ENCODE data around the gene HID1.

HID1 gene

DNA sequence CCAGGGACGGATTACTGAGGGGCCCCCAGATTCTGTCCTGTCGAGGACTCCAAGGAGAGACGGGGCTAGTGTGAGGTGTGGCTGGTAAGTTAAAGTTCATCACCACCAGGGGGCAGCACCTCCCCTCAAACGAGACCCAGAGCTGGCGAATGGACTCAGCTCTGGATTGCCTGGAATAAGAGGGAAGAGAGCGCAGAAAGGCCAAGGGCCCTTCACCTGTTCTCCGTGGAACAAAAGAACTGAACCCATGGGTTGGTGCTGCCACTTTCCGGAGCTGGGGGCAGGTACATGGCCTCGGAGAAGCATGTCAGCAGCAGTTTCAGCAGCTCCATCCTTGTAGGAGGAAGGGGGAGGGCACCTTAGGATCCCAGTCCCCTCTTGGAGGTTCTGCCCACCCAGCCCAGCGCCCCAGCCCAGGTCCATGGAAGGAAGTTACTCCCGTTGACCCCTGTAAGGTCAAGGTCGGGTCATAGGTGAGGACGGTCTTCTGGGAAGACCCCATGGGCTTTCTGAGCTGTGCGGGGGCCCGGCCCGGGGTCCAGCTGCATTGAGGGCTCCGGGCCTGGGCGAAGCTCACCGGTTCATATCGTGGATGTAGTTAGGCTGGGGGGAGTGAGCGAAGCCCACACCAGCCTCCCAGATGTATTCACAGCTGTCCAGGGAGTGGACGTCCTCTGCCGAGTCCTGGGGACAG is 10.8 kb downstream of the HID1 start:
- no peaks in the 10 kb centered on the region for H3K36me3 ChIP-seq

DNA sequence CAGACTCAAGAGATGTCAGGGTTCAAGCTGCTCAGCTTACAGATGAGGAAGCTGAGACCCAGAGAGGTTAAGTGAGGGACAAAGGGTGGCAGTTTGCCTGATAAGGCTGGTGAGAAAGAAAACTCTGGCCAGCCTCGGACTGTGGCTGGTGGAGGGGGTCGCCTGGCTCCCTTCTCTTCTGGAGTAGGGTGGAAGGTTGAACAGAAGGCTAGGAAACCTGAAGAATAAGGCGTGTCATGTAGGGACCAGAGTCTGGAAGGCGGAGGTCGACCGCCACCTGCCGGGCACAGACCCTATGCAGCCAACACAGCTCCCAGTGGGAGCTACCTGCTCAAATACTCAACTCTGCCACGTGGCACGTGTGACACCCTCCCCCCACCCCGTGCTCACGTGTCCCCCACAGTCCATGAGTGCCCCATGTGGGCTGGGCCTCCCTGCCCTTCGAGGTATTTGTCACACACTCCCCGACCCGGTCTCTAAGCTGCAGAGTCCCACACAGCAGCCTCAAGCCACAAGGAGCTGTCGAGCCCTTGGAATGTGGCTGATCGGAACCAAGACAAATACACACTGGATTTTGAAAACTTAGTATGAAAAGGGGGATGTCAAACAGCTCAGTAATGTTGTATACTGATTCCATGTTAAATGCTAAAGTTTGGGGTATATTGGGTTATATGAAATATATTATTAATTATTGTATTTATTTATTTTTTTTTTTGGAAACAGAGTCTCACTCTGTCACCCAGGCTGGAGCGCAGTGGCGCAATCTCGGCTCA is 11.8 kb downstream of the HID1 start:
- no peaks in the 10 kb centered on the region for H3K9me3 ChIP-seq
- TF ChIP-seq, protein P1, sequence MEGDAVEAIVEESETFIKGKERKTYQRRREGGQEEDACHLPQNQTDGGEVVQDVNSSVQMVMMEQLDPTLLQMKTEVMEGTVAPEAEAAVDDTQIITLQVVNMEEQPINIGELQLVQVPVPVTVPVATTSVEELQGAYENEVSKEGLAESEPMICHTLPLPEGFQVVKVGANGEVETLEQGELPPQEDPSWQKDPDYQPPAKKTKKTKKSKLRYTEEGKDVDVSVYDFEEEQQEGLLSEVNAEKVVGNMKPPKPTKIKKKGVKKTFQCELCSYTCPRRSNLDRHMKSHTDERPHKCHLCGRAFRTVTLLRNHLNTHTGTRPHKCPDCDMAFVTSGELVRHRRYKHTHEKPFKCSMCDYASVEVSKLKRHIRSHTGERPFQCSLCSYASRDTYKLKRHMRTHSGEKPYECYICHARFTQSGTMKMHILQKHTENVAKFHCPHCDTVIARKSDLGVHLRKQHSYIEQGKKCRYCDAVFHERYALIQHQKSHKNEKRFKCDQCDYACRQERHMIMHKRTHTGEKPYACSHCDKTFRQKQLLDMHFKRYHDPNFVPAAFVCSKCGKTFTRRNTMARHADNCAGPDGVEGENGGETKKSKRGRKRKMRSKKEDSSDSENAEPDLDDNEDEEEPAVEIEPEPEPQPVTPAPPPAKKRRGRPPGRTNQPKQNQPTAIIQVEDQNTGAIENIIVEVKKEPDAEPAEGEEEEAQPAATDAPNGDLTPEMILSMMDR (IDR thresholded peaks at IDR 0.05; ENCODE audit: low read depth, low read length), result peak; percentile 78
- no peaks in the 10 kb centered on the region for H3K4me1 ChIP-seq
- no peaks in the 10 kb centered on the region for H3K27me3 ChIP-seq
- H3K36me3 ChIP-seq, result no peaks in the 10 kb centered on the region
- DNase-seq, result peak; percentile 82
- no peak overlapping the region for H3K4me3 ChIP-seq (ENCODE audit: low read depth, low read length)

More for the DNA sequence above, 10.8 kb downstream of the HID1 start:
- peak; percentile 93 for DNase-seq
- H3K27me3 ChIP-seq, result no peaks in the 10 kb centered on the region
- H3K9me3 ChIP-seq, result no peaks in the 10 kb centered on the region
- TF ChIP-seq, protein P1 (IDR thresholded peaks at IDR 0.05; ENCODE audit: low read depth, low read length), result peak; percentile 79
- no peak overlapping the region for H3K4me3 ChIP-seq (ENCODE audit: low read depth, low read length)
- H3K4me1 ChIP-seq, result no peaks in the 10 kb centered on the region

DNA sequence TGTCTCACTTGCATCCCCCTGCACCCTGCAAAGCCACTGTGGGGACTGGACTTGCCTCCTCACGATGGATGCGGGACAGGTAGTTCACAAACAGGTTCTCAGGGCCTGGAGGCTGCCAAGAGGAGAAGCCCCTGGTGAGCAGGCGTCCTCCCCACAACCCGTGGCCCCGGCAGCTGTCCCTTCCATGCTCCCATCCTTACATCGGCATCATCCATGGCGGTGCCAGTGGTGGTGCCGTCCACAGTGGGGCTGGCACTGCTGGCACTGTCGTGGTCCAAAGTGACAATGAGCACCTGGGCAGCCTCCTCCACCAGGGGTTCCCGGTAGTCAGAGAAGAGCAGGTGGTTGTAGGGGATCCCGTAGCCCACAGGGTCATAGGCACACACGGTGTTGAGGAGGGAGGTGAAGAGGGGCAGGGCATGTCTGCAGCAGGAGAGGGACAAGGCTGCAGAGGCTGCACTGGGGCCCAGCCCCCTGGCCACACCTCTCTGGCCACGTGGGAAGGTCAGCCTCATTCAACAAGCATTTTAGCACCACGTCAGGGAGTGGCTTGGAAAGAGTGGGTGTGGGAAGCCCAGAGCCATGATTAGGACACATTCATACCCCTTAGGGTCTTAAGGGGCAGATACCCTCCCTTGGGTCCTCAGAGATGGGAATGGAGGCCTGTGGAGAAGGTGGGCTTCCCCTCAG is 12.6 kb downstream of the HID1 start:
- Histone ChIP-seq H3K27me3 (no peaks in the 10 kb centered on the region), H3K9me3 (no peaks in the 10 kb centered on the region), H3K36me3 (no peaks in the 10 kb centered on the region), H3K4me3 (ENCODE audit: low read depth, low read length) (no peak overlapping the region), H3K4me1 (no peaks in the 10 kb centered on the region)
- TF ChIP-seq, protein P1 (IDR thresholded peaks at IDR 0.05; ENCODE audit: low read depth, low read length), result no peak
- no peak for DNase-seq

DNA sequence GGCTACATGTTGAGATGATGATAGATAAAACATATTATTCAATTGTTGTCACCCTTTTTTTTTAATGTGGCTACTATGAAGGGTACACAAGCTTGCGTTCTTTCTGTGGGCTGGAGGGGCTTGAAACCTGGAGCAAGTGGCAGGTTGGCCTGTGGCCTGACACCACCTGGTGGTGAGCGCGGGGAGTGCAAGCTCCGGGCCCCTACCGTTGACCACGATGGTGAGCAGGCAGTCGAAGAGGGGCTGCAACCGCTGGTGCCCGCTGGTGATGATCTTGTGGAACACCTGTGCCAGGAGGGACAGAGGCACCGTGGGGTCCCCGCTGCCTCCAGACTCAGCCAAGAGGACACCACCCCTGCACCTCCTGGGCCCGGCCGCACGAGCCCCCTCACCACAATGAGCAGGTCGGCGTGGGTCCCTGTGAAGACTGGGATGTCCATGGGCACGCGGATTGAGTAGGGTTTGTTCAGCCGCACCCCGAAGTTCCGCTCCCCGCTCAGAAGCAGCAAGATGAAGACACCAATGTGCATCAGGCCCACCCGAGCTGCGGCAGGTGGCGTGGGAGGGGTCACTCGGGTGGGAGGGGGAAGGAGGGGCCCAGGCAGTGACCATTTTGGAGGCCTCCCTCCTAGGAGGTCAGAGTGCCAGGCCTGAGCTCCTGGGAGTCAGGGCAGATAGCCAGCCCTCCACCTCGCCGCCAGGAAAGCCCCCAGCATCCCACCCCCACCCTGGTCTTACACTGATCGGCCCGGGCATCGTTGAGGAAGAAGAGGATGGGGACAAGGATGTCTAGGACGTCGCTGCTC is 14.4 kb downstream of the HID1 start:
- no peaks in the 10 kb centered on the region for H3K36me3 ChIP-seq
- DNase-seq, result peak; percentile 88
- H3K27me3 ChIP-seq, result no peaks in the 10 kb centered on the region
- H3K9me3 ChIP-seq, result no peaks in the 10 kb centered on the region
- H3K4me1 ChIP-seq, result no peaks in the 10 kb centered on the region
- no peak overlapping the region for H3K4me3 ChIP-seq (ENCODE audit: low read depth, low read length)
- TF ChIP-seq, protein P1 (IDR thresholded peaks at IDR 0.05; ENCODE audit: low read depth, low read length), result peak; percentile 96

DNA sequence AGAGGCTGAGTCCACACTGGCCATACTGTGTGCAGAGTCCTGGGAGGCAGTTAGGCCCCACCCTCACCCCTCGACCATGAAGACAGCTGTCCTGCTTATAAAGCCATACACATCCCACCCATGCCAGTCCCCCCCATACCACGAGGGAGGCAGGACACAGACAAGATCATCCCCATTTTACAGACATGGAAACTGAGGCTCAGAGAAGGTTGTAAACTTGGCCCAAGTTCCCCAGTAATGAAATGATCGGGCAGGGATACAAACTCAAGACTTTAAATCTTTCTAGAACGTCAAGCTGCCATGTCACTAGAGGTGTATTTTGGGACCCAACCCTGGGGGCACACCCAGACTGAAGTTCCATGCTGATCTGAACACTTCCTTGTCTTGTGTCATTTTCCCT is 16.5 kb downstream of the HID1 start:
- Histone ChIP-seq H3K9me3 (no peaks in the 10 kb centered on the region), H3K36me3 (no peaks in the 10 kb centered on the region), H3K27me3 (no peaks in the 10 kb centered on the region), H3K4me1 (no peaks in the 10 kb centered on the region), H3K4me3 (ENCODE audit: low read depth, low read length) (no peak overlapping the region)
- TF ChIP-seq, protein P1 (IDR thresholded peaks at IDR 0.05; ENCODE audit: low read depth, low read length), result no peak
- no peak for DNase-seq
